ENCODE measurements around the gene TEAD1. TPM values are rescaled to one million over a fixed set of nuclear protein-coding genes. Genes with fewer than 3 reads are reported as not detected.

Gene TEAD1
- total and polyA plus RNA-seq, 9 of the 15 experiments (the other 6 are each of a cell fraction or from before 2014, with no cell fraction given), result 1.7 to 17.7 (median 10.8) TPM

- TF ChIP-seq ZBTB40 (IDR thresholded peaks at IDR 0.05), result no peak
- TF ChIP-seq ZBTB40 (CRISPR knock-in tag; IDR thresholded peaks at IDR 0.05), result no peak
- no peak for TF ChIP-seq HEY1 (CRISPR knock-in tag; IDR thresholded peaks at IDR 0.05; ENCODE audit: borderline replicate concordance)
- no peak for TF ChIP-seq ILK (tag; IDR thresholded peaks at IDR 0.05; ENCODE audit: borderline replicate concordance, low read depth)
- no peak for TF ChIP-seq ZNF551 (CRISPR knock-in tag; IDR thresholded peaks at IDR 0.05)
- no peak for TF ChIP-seq ZMIZ1 (IDR thresholded peaks at IDR 0.05; ENCODE audit: low read depth in 2 of 2, low read length in 2 of 2)
- TF ChIP-seq HINFP (tag; conservative IDR thresholded peaks at IDR 0.05; ENCODE audit: low read depth), result no peak
- no peak for TF ChIP-seq BRD4 (IDR thresholded peaks at IDR 0.05)
- TF ChIP-seq ZNF639 (CRISPR knock-in tag; conservative IDR thresholded peaks at IDR 0.05 in 1 of 2, IDR thresholded peaks at IDR 0.05 in 1 of 2), result no peak
Measured at GRCh38 chr11:12695221-12695794, 21.1 kb downstream of the TEAD1 start (continued).
